K562 (cell line): ENCODE data around the gene ATOH8. TPM values are rescaled to one million over a fixed set of nuclear protein-coding genes. Genes with fewer than 3 reads are reported as not detected.

ENCODE experiments used
- ATAC-seq: fragments of 200-7000 bp; cut with Tn5 transposase; 3 replicates; pipeline ENCODE4 v1.9.1; 2020; ENCODE audit warnings: moderate library complexity
- BruUV-seq: library from RNA; stranded (reverse); fragments of 400-500 nt; replicated peaks from 2 replicates; lab custom pipeline; 2021; lab: Mats Ljungman, UMichigan
- CTCF ChIA-PET: fragments of 300-600 bp; formaldehyde crosslinking; extraction: SDS; loops from one replicate; lab custom pipeline; 2021; ENCODE audit warnings: low intra/inter-chr PET ratio; lab: Yijun Ruan, JAX
- POLR2A ChIA-PET: fragments of 300-600, 350-650 bp; sonication (Branson Sonifier 250); formaldehyde crosslinking; extraction: SDS; loops from one replicate; lab custom pipeline; 2021; ENCODE audit warnings: antibody characterized with exemption, inconsistent platforms; lab: Yijun Ruan, JAX
- DNase-seq, 4 experiments: peaks; one replicate each; pipeline versions ENCODE4 v3.0.0 to v3.0.0-alpha.2; 2011 to 2018; ENCODE audit warnings: low spot score in 3 of 4, mixed read lengths in 3 of 4; ENCODE audit errors: extremely low read depth in 1 of 4
- FAIRE-seq: peaks from 2 replicates; lab custom pipeline; 2011; peaks lifted over from hg19 to GRCh38; lab: Jason Lieb, UNC
- H2AFZ ChIP-seq: 2 replicates; pipeline ENCODE4 v1.6.0; 2011; ENCODE audit warnings: low read depth, low read length, control low read depth, inconsistent platforms
- H3K27ac ChIP-seq: fragments of 200-600 bp; 3 replicates; pipeline ENCODE4 v1.8.0; 2011; ENCODE audit warnings: low read depth, mild to moderate bottlenecking, control low read depth, inconsistent platforms, low read length, moderate library complexity, mixed read lengths; ENCODE audit errors: extremely low read depth
- H3K27me3 ChIP-seq, 2 experiments: fragments of 300-600 bp in 1 of 2; 2 replicates in 1 of 2; 3 replicates in 1 of 2; pipeline versions ENCODE4 v1.6.0 to v1.8.0; 2011; ENCODE audit warnings: inconsistent platforms in 2 of 2, low read length in 2 of 2, mild to moderate bottlenecking in 1 of 2, mixed read lengths in 1 of 2, moderate library complexity in 1 of 2; ENCODE audit not compliant: control insufficient read depth in 2 of 2, insufficient read depth in 2 of 2
- H3K36me3 ChIP-seq: fragments of 300-600 bp; 3 replicates; pipeline ENCODE4 v1.8.0; 2011; ENCODE audit warnings: mild to moderate bottlenecking, low read length, inconsistent platforms; ENCODE audit not compliant: control insufficient read depth, insufficient read depth
- H3K4me1 ChIP-seq, 2 experiments: fragments of 200-600 bp in 1 of 2; replicated peaks in 1 of 2; 2 replicates in 1 of 2; 3 replicates in 1 of 2; pipeline versions ENCODE4 v1.5.1 to v1.8.0; 2011; ENCODE audit warnings: inconsistent platforms in 2 of 2, low read length in 2 of 2, mild to moderate bottlenecking in 1 of 2, mixed read lengths in 1 of 2, moderate library complexity in 1 of 2; ENCODE audit not compliant: control insufficient read depth in 2 of 2, insufficient read depth in 2 of 2
- H3K4me2 ChIP-seq: 2 replicates; pipeline ENCODE4 v1.6.1; 2011; ENCODE audit warnings: low read length, control low read depth, inconsistent platforms, mixed read lengths; ENCODE audit not compliant: insufficient read depth
- H3K4me3 ChIP-seq: fragments of 200-600 bp; sonication (generic), shearing (Covaris generic); 2 replicates; pipeline ENCODE4 v1.5.1; 2016; ENCODE audit warnings: control low read depth, inconsistent platforms
- H3K79me2 ChIP-seq: fragments of 200-600 bp; 3 replicates; pipeline ENCODE4 v1.8.0; 2011; ENCODE audit warnings: low read length, inconsistent platforms; ENCODE audit not compliant: control insufficient read depth, insufficient read depth
- H3K9ac ChIP-seq, 2 experiments: 2 replicates each; pipeline versions ENCODE4 v1.6.0 to v1.6.1; 2011; ENCODE audit warnings: low read depth in 2 of 2, low read length in 2 of 2, control low read depth in 1 of 2, inconsistent platforms in 1 of 2, mild to moderate bottlenecking in 1 of 2, mixed read lengths in 1 of 2; ENCODE audit not compliant: insufficient read depth in 1 of 2
- H3K9me1 ChIP-seq: one replicate; pipeline ENCODE4 v1.6.0; 2011; ENCODE audit warnings: inconsistent platforms, mild to moderate bottlenecking, low read length, moderate library complexity; ENCODE audit not compliant: control insufficient read depth, insufficient read depth
- H3K9me3 ChIP-seq: replicated peaks from 2 replicates; pipeline ENCODE4 v1.5.1; 2011; ENCODE audit warnings: low read depth, low read length, inconsistent platforms; ENCODE audit not compliant: control insufficient read depth, insufficient read depth
- H4K20me1 ChIP-seq: replicated peaks from 2 replicates; pipeline ENCODE4 v1.6.1; 2011; ENCODE audit warnings: low read length, inconsistent platforms, mixed read lengths; ENCODE audit not compliant: control insufficient read depth, insufficient read depth
- EP300 ChIP-seq: IDR thresholded peaks from 2 replicates; pipeline ENCODE4 v1.6.1; 2012; ENCODE audit warnings: low read length, improper control_type of control experiment
- FUS ChIP-seq: fragments of 200-400 bp; formaldehyde crosslinking; optimal IDR thresholded peaks from 2 replicates; pipeline ENCODE3; 2017; ENCODE audit warnings: low read depth, low read length
- KLF16 ChIP-seq: IDR thresholded peaks from 2 replicates; pipeline ENCODE4 v1.6.1; 2016; ENCODE audit warnings: antibody characterized with exemption
- NR1H2 ChIP-seq: sonication (generic); formaldehyde crosslinking; IDR thresholded peaks from 2 replicates; pipeline ENCODE4 v1.4.0; 2020; ENCODE audit warnings: mild to moderate bottlenecking, missing genetic modification reagents
- TEAD4 ChIP-seq, 2 experiments: sonication (generic) in 1 of 2; formaldehyde crosslinking in 1 of 2; IDR thresholded peaks; 2 replicates each; pipeline versions ENCODE4 v1.6.1 to v1.8.0; 2012 to 2022; ENCODE audit warnings: borderline replicate concordance in 1 of 2, inconsistent platforms in 1 of 2, low read length in 1 of 2, mild to moderate bottlenecking in 1 of 2, missing genetic modification reagents in 1 of 2
- ZBTB7A ChIP-seq: IDR thresholded peaks from 2 replicates; pipeline ENCODE4 v1.6.1; 2011; ENCODE audit warnings: low read depth, mild to moderate bottlenecking, low read length, moderate library complexity, borderline replicate concordance; ENCODE audit not compliant: control insufficient read depth
- ZKSCAN3 ChIP-seq: fragments of 250-450 bp; sonication (Bioruptor Pico); IDR thresholded peaks from 2 replicates; pipeline ENCODE4 v1.4.0; 2020
- ZNF121 ChIP-seq: sonication (generic); formaldehyde crosslinking; conservative IDR thresholded peaks from 2 replicates; pipeline ENCODE4 v1.8.0; 2022; ENCODE audit warnings: missing genetic modification reagents
- ZNF224 ChIP-seq: sonication (generic); formaldehyde crosslinking; IDR thresholded peaks from 2 replicates; pipeline ENCODE4 v1.8.0; 2022; ENCODE audit warnings: mild to moderate bottlenecking, missing genetic modification reagents
- ZNF561 ChIP-seq: fragments of 450-650 bp; formaldehyde crosslinking; conservative IDR thresholded peaks from 2 replicates; pipeline ENCODE4 v1.4.0; 2020; ENCODE audit warnings: mild to moderate bottlenecking, moderate library complexity
- ZNF644 ChIP-seq: fragments of 200-800 bp; sonication (Bioruptor generic); IDR thresholded peaks from 2 replicates; pipeline ENCODE4 v1.6.1; 2016; ENCODE audit warnings: low read depth, missing genetic modification characterization, missing compliant biosample characterization
- WGBS: fragments of 100-300 bp; shearing (Covaris generic); methylation state at CpG from one replicate; pipeline ENCODE4 v1.1.6; 2016; ENCODE audit warnings: low coverage, mixed read lengths; ENCODE audit not compliant: insufficient coverage; ENCODE audit errors: missing lambda C conversion rate; 5-methylcytosine and 5-hydroxymethylcytosine counted together
- in situ Hi-C: fragments of 300-500 bp; cut with MboI; formaldehyde crosslinking; loops from 4 replicates; pipeline ENCODE4 v1.15.0; 2018; ENCODE audit warnings: inconsistent platforms, mixed read lengths
- intact Hi-C: fragments of 100-400 bp; cut with micrococcal nuclease; formaldehyde crosslinking; loops from 2 replicates; pipeline ENCODE4 v1.14.2; 2022
- polyA plus RNA-seq, 8 experiments: library from polyadenylated mRNA; depleted of rRNA in 4 of 8; stranded (reverse) in 5 of 8; unstranded in 3 of 8; fragments of >200 nt; fragmentation: Nextera tagmentation in 2 of 8; fragmentation: Illumina TruSeq in 1 of 8; extraction: Ambion mirVana in 2 of 8; extraction: Trizol in 1 of 8; gene quantifications; 2 replicates each; pipeline versions ENCODE4 v1.2.1 to v1.2.3, GENCODE V29; 2011 to 2014; ENCODE audit warnings: inconsistent platforms in 1 of 8, missing spikeins in 1 of 8
- total RNA-seq, 7 experiments: library from RNA; depleted of rRNA in 6 of 7; stranded (reverse); fragments of >200 nt in 6 of 7; fragmentation: Illumina TruSeq in 2 of 7; extraction: Trizol in 2 of 7; gene quantifications; 2 replicates each; pipeline versions ENCODE4 v1.2.1 to v1.2.3, GENCODE V29; 2011 to 2021; ENCODE audit warnings: low replicate concordance in 1 of 7
- TF ChIP-seq, protein P1 (sequence below): IDR thresholded peaks from 2 replicates; pipeline ENCODE4 v1.6.1; 2016; ENCODE audit warnings: missing genetic modification characterization, missing compliant biosample characterization
- TF ChIP-seq, protein P2 (sequence below): fragments of 450-650 bp; IDR thresholded peaks from 2 replicates; pipeline ENCODE4 v1.6.1; 2018; ENCODE audit not compliant: partially characterized antibody
- TF ChIP-seq, protein P3 (sequence below): IDR thresholded peaks from 2 replicates; pipeline ENCODE4 v1.6.1; 2011; ENCODE audit warnings: borderline replicate concordance, low read depth, mild to moderate bottlenecking, moderate library complexity, low read length; ENCODE audit not compliant: insufficient read depth, poor library complexity, severe bottlenecking

Gene ATOH8
- total and polyA plus RNA-seq, 9 of the 15 experiments (the other 6 are each of a cell fraction or from before 2014, with no cell fraction given): not detected

DNA sequence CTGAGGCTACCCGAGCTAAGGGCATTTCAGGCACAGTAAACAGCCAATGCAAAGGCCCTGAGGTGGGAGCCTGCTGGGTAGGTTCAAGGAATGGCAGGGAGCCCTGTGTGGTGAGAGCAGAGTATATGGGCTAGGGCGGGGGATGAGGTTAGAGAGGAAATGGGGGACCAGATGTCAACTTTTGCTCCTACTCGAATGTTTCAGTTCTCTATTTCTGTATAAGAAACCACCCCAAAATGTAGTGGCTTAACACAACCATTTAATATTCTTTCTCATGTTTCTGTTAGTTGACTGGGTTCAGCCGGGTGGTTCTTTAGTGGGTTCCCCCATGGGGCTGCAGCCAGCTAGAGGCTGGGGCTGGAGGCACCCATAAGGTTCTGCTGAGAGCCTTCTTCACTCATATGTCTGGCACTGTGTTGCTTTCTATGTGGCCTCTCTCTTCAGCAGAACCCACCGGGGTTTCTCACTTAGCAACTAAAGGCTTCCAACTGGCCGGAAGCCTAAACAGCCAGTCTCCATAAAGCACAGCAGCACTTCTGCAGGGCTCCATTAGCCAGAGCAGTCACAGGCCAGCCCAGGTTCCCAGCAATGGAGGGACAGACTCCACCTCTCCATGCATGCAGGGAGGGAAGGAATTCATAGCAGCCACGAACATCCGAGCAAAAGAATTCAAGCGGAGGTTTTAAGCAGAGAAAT lies 5.6 kb upstream of the ATOH8 start:
- H3K27ac ChIP-seq: no peak overlapping the region
- H3K9me1 ChIP-seq: no peaks in the 10 kb centered on the region
- ChIA-PET POLR2A (interaction anchor here (0.7 to 1.3 kb wide), 2 partner anchors 15 to 366 kb away, joined by 4 read pairs; no protein-coding TSS in a partner anchor), CTCF (interaction anchor here (0.7 kb wide), 1 partner anchor 67 kb away, joined by 3 read pairs; no protein-coding TSS in a partner anchor)
- H2AFZ ChIP-seq: no peak overlapping the region
- BruUV-seq: no TSS peak
- H3K4me2 ChIP-seq: no peak overlapping the region
- in situ Hi-C loops (no loop called here), intact Hi-C loops (no loop called here)
- H3K27me3 ChIP-seq: peaks cover 57 to 85% of the 10 kb centered on the region in 2 experiments
- H4K20me1 ChIP-seq: peaks cover 25% of the 10 kb centered on the region
- no peak overlapping the region for H3K9ac ChIP-seq
- 0% methylated on average over 9 of the region's 9 CpGs for WGBS
- TF ChIP-seq ZNF644 (tag) (no peak), ZNF224 (CRISPR knock-in tag) (no peak), KLF16 (no peak), TEAD4 (IDR thresholded peaks at IDR 0.05; ENCODE audit: low read length) (no peak), TEAD4 (CRISPR knock-in tag; IDR thresholded peaks at IDR 0.05; ENCODE audit: borderline replicate concordance) (no peak), FUS (no peak), ZBTB7A (no peak), NR1H2 (no peak), ZNF561 (CRISPR knock-in tag) (no peak), ZNF121 (CRISPR knock-in tag) (no peak), ZKSCAN3 (CRISPR knock-in tag) (no peak), EP300 (no peak)
- TF ChIP-seq, protein P1, sequence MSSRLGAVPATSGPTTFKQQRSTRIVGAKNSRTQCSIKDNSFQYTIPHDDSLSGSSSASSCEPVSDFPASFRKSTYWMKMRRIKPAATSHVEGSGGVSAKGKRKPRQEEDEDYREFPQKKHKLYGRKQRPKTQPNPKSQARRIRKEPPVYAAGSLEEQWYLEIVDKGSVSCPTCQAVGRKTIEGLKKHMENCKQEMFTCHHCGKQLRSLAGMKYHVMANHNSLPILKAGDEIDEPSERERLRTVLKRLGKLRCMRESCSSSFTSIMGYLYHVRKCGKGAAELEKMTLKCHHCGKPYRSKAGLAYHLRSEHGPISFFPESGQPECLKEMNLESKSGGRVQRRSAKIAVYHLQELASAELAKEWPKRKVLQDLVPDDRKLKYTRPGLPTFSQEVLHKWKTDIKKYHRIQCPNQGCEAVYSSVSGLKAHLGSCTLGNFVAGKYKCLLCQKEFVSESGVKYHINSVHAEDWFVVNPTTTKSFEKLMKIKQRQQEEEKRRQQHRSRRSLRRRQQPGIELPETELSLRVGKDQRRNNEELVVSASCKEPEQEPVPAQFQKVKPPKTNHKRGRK (tag): no peak
- TF ChIP-seq, protein P2, sequence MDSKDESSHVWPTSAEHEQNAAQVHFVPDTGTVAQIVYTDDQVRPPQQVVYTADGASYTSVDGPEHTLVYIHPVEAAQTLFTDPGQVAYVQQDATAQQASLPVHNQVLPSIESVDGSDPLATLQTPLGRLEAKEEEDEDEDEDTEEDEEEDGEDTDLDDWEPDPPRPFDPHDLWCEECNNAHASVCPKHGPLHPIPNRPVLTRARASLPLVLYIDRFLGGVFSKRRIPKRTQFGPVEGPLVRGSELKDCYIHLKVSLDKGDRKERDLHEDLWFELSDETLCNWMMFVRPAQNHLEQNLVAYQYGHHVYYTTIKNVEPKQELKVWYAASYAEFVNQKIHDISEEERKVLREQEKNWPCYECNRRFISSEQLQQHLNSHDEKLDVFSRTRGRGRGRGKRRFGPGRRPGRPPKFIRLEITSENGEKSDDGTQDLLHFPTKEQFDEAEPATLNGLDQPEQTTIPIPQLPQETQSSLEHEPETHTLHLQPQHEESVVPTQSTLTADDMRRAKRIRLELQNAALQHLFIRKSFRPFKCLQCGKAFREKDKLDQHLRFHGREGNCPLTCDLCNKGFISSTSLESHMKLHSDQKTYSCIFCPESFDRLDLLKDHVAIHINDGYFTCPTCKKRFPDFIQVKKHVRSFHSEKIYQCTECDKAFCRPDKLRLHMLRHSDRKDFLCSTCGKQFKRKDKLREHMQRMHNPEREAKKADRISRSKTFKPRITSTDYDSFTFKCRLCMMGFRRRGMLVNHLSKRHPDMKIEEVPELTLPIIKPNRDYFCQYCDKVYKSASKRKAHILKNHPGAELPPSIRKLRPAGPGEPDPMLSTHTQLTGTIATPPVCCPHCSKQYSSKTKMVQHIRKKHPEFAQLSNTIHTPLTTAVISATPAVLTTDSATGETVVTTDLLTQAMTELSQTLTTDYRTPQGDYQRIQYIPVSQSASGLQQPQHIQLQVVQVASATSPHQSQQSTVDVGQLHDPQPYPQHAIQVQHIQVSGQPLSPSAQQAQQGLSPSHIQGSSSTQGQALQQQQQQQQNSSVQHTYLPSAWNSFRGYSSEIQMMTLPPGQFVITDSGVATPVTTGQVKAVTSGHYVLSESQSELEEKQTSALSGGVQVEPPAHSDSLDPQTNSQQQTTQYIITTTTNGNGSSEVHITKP: no peak
- TF ChIP-seq, protein P3, sequence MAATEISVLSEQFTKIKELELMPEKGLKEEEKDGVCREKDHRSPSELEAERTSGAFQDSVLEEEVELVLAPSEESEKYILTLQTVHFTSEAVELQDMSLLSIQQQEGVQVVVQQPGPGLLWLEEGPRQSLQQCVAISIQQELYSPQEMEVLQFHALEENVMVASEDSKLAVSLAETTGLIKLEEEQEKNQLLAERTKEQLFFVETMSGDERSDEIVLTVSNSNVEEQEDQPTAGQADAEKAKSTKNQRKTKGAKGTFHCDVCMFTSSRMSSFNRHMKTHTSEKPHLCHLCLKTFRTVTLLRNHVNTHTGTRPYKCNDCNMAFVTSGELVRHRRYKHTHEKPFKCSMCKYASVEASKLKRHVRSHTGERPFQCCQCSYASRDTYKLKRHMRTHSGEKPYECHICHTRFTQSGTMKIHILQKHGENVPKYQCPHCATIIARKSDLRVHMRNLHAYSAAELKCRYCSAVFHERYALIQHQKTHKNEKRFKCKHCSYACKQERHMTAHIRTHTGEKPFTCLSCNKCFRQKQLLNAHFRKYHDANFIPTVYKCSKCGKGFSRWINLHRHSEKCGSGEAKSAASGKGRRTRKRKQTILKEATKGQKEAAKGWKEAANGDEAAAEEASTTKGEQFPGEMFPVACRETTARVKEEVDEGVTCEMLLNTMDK: no peak
- FAIRE-seq (no peak), ATAC-seq (no peak), DNase-seq (no peak)
- no peaks in the 10 kb centered on the region for H3K9me3 ChIP-seq
- H3K36me3 ChIP-seq: no peaks in the 10 kb centered on the region
- H3K79me2 ChIP-seq: no peaks in the 10 kb centered on the region
- no peak overlapping the region for H3K4me3 ChIP-seq
- H3K4me1 ChIP-seq: peaks cover 0 to under 1% of the 10 kb centered on the region in 2 experiments; a peak in 1 of 5 replicates
